Measurements from ENCODE around the gene ZNF521. TPM values are rescaled to one million over a fixed set of nuclear protein-coding genes. Genes with fewer than 3 reads are reported as not detected.

ZNF521 gene
- total and polyA plus RNA-seq, 3 experiments from 2014 or later, result not detected

DNA sequence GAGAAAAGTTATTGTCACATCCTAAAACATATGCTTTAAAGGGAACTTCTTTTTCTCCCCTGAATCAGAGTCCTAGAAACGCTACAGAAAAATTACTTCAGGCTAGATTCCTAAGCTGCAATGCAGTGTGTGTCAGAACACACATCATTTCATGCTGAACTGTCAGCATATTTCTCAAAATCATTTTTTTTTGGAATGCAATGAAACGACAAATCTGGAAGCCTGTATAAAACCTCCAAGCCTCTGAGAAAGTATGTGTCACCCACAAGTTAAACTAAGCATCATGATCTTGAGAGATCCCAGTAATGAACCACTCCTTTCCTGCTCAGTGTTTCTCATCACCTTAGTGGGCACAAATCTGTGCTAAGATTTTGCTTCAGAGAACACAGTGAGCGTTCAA, 276.2 kb downstream of the ZNF521 start:
- Histone ChIP-seq H3K36me3 (ENCODE audit: insufficient read depth, low read length) (no peaks in the 10 kb centered on the region), H3K9me3 (ENCODE audit: low read length) (no peaks in the 10 kb centered on the region), H3K27ac (ENCODE audit: low read depth, low read length) (no peak overlapping the region), H3K4me1 (ENCODE audit: insufficient read depth, low read length) (no peaks in the 10 kb centered on the region), H3K4me3 (ENCODE audit: low read length) (no peak overlapping the region), H3K27me3 (ENCODE audit: insufficient read depth, low read length, poor library complexity, severe bottlenecking) (no peaks in the 10 kb centered on the region)
- Mint-ChIP-seq H3K27me3 (peaks cover 0 to 1% of the 10 kb centered on the region in 2 donors), H3K36me3 (no peaks in the 10 kb centered on the region), H3K27ac (no peak overlapping the region), H3K9me3 (peaks cover 0 to 2% (median 0%) of the 10 kb centered on the region in 5 donors), H3K4me1 (no peaks in the 10 kb centered on the region), H3K4me3 (no peak overlapping the region)
- DNase-seq, result no peak
- ChIA-PET CTCF (no interaction called here), POLR2A (no interaction called here)

DNA sequence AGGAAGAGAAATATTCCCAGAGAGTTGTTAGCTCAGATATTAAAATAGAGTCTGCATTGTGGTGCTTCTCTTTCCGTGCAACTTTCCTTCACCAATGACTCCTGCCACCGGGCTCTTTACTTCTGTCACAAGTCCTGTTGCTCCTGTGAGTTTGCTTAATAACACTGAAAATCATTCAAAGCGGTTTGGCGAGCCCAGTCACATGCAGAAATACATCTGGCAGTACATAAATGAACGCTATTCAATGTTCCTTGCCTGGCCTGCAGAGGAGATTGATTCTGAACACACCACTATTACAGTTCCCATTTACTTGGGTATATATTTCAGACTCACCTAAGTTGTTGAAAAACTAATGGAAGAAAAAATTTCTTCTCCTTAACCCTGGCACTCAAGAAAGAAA, 276.6 kb downstream of the ZNF521 start:
- Histone ChIP-seq H3K27me3 (ENCODE audit: insufficient read depth, low read length, poor library complexity, severe bottlenecking) (no peaks in the 10 kb centered on the region), H3K4me1 (ENCODE audit: insufficient read depth, low read length) (no peaks in the 10 kb centered on the region), H3K9me3 (ENCODE audit: low read length) (no peaks in the 10 kb centered on the region), H3K36me3 (ENCODE audit: insufficient read depth, low read length) (no peaks in the 10 kb centered on the region), H3K27ac (ENCODE audit: low read depth, low read length) (no peak overlapping the region), H3K4me3 (ENCODE audit: low read length) (no peak overlapping the region)
- peaks cover 0 to 2% (median 0%) of the 10 kb centered on the region in 5 donors for H3K9me3 Mint-ChIP-seq
- no peaks in the 10 kb centered on the region for H3K36me3 Mint-ChIP-seq
- H3K27ac Mint-ChIP-seq, result no peak overlapping the region
- H3K27me3 Mint-ChIP-seq, result peaks cover 0 to 1% of the 10 kb centered on the region in 2 donors
- ChIA-PET POLR2A (no interaction called here), CTCF (no interaction called here)
- no peak overlapping the region for H3K4me3 Mint-ChIP-seq
- H3K4me1 Mint-ChIP-seq, result no peaks in the 10 kb centered on the region
- DNase-seq, result no peak

DNA sequence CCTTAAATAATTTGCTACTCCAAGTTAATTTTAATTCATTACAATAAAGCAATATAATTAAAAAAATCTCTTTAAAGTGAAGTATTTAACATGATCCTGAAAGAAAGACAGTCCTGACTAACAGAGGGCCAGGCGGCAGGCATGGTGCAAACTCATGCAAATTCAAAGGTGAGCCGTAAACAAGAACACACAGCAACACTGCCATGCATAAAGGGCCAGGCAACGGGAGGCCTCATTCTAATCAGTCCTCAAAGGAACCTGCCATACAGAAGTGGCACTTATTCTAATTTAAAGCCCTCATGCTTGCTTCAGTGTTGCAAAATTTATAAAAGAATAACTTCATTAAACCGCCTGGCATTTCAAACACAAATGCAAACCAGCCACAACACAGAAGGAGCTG, 277.0 kb downstream of the ZNF521 start:
- no peaks in the 10 kb centered on the region for H3K36me3 ChIP-seq (ENCODE audit: insufficient read depth, low read length)
- H3K4me3 Mint-ChIP-seq, result no peak overlapping the region
- H3K36me3 Mint-ChIP-seq, result no peaks in the 10 kb centered on the region
- peaks cover 0 to 2% (median 0%) of the 10 kb centered on the region in 5 donors for H3K9me3 Mint-ChIP-seq
- no peaks in the 10 kb centered on the region for H3K27me3 ChIP-seq (ENCODE audit: insufficient read depth, low read length, poor library complexity, severe bottlenecking)
- H3K27ac Mint-ChIP-seq, result no peak overlapping the region
- CTCF ChIA-PET, result no interaction called here
- H3K4me1 Mint-ChIP-seq, result no peaks in the 10 kb centered on the region
- peaks cover 0 to 1% of the 10 kb centered on the region in 2 donors for H3K27me3 Mint-ChIP-seq
- DNase-seq, result no peak
- no peak overlapping the region for H3K27ac ChIP-seq (ENCODE audit: low read depth, low read length)
- POLR2A ChIA-PET, result no interaction called here
- H3K9me3 ChIP-seq (ENCODE audit: low read length), result no peaks in the 10 kb centered on the region
- no peak overlapping the region for H3K4me3 ChIP-seq (ENCODE audit: low read length)
- no peaks in the 10 kb centered on the region for H3K4me1 ChIP-seq (ENCODE audit: insufficient read depth, low read length)

DNA sequence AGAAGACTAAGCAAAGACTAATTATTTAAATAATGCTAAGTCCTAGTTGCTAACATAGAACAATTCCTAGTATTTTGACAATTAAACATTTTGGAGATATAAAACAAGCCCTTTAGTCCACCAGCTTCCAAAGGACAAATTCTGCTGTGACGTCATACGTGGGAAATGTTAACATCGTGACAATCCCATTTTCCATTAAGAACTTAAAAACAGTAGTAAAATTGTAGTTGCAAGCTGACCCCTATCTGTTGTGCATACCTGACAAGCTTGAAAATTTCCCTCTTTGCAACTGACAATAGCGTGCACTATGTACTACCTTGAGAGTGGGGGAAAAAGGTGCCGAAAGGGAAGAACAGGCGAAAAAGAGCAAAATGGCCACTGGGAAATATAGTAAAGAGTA, 279.8 kb downstream of the ZNF521 start:
- Mint-ChIP-seq H3K4me1 (no peaks in the 10 kb centered on the region), H3K27ac (no peak overlapping the region), H3K4me3 (no peak overlapping the region), H3K9me3 (peaks cover 0 to 2% (median 0%) of the 10 kb centered on the region in 5 donors), H3K36me3 (no peaks in the 10 kb centered on the region), H3K27me3 (no peaks in the 10 kb centered on the region)
- Histone ChIP-seq H3K4me3 (ENCODE audit: low read length) (no peak overlapping the region), H3K9me3 (ENCODE audit: low read length) (no peaks in the 10 kb centered on the region), H3K4me1 (ENCODE audit: insufficient read depth, low read length) (no peaks in the 10 kb centered on the region), H3K27ac (ENCODE audit: low read depth, low read length) (no peak overlapping the region), H3K36me3 (ENCODE audit: insufficient read depth, low read length) (no peaks in the 10 kb centered on the region), H3K27me3 (ENCODE audit: insufficient read depth, low read length, poor library complexity, severe bottlenecking) (no peaks in the 10 kb centered on the region)
- ChIA-PET POLR2A (no interaction called here), CTCF (no interaction called here)
- no peak for DNase-seq

DNA sequence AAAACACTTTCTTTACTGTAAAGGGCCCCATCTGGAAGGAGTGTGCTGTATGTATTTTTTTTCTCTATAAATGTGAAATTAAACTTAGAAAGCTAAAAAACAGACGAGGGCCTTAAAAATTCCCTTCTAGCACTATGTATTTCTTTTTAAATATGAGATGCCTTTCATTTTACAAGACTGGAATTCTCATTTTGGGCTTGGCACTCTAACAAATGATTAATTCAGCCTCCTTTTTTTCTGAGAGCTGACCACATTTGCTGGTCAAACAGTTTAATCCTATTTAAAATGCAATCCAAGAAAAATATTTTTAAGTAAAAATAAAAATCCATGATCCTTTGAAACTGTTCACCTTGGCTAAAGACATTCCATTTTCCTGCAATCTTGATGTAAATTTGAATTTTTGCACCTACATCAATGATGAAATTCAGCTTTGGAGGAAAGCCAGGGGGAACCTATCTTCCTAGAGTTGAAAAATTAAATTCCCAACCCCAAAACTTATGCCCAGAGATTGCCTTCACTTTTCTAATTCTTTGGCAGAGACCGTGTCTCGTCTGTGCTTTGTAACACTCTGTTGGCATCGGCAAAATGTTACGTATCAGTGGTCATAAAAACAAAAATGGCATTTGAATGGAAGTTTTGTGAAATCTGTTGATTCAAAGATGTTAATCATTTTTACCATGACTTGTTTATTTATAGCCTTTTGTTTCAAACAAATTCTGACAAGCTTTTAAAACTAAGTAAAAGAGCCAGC, 284.5 kb downstream of the ZNF521 start:
- CTCF ChIA-PET, result no interaction called here

DNA sequence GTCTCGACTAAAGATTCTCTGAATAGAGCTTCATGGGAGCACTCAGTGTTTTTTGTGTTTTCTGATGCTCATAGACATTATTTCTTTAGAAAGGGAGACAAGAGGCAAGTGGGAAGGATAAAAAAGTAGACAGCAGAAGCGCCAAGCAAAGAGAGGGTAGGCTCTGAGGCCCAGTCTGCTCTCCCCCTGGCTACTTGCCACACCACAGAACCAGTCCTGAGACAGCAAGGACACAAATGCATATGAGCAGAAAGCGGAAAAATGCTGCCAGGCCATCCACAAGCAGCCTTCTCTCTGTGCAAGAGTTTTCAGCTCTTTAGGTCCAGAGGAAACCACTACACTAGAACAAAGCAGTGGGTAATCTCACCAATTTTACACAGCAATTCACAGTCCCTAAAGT, 285.4 kb downstream of the ZNF521 start:
- no peaks in the 10 kb centered on the region for H3K36me3 Mint-ChIP-seq
- Histone ChIP-seq H3K27me3 (ENCODE audit: insufficient read depth, low read length, poor library complexity, severe bottlenecking) (no peaks in the 10 kb centered on the region), H3K36me3 (ENCODE audit: insufficient read depth, low read length) (no peaks in the 10 kb centered on the region), H3K9me3 (ENCODE audit: low read length) (no peaks in the 10 kb centered on the region), H3K27ac (ENCODE audit: low read depth, low read length) (no peak overlapping the region), H3K4me1 (ENCODE audit: insufficient read depth, low read length) (no peaks in the 10 kb centered on the region), H3K4me3 (ENCODE audit: low read length) (no peak overlapping the region)
- no peaks in the 10 kb centered on the region for H3K27me3 Mint-ChIP-seq
- no peak overlapping the region for H3K27ac Mint-ChIP-seq
- H3K4me1 Mint-ChIP-seq, result no peaks in the 10 kb centered on the region
- POLR2A ChIA-PET, result no interaction called here
- DNase-seq, result no peak
- no peak overlapping the region for H3K4me3 Mint-ChIP-seq
- H3K9me3 Mint-ChIP-seq, result no peaks in the 10 kb centered on the region
- CTCF ChIA-PET, result no interaction called here

More for the DNA sequence above, 284.5 kb downstream of the ZNF521 start:
- POLR2A ChIA-PET, result no interaction called here
- Histone ChIP-seq H3K9me3 (ENCODE audit: low read length) (no peaks in the 10 kb centered on the region), H3K4me3 (ENCODE audit: low read length) (no peak overlapping the region), H3K27me3 (ENCODE audit: insufficient read depth, low read length, poor library complexity, severe bottlenecking) (no peaks in the 10 kb centered on the region), H3K27ac (ENCODE audit: low read depth, low read length) (no peak overlapping the region), H3K36me3 (ENCODE audit: insufficient read depth, low read length) (no peaks in the 10 kb centered on the region), H3K4me1 (ENCODE audit: insufficient read depth, low read length) (no peaks in the 10 kb centered on the region)
- Mint-ChIP-seq H3K36me3 (no peaks in the 10 kb centered on the region), H3K9me3 (peaks cover 0 to 2% (median 0%) of the 10 kb centered on the region in 5 donors), H3K4me1 (no peaks in the 10 kb centered on the region), H3K27ac (no peak overlapping the region), H3K4me3 (no peak overlapping the region), H3K27me3 (no peaks in the 10 kb centered on the region)
- DNase-seq, result no peak

DNA sequence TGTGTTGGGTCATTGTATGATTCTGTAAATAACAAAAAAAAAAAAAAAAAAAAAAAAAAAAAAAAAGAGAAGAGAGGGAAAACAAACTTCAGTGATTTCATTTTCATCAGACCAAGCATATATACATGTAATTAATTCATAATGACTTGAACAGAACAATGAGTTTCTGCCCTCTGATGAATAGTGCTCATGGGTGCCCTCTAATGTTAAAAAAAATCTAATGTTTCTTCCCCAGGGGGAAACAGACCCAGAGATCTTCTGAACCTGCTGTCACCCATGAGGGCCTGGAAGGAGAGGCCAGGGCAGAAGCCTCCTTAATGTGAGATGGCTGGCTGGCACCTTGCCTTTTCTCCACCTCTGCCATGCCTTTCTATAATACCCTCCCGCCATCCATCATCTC, 289.2 kb downstream of the ZNF521 start:
- ChIA-PET CTCF (no interaction called here), POLR2A (no interaction called here)
- DNase-seq, result no peak
- Mint-ChIP-seq H3K4me3 (no peak overlapping the region), H3K36me3 (no peaks in the 10 kb centered on the region), H3K4me1 (no peaks in the 10 kb centered on the region), H3K9me3 (no peaks in the 10 kb centered on the region), H3K27ac (no peak overlapping the region), H3K27me3 (no peaks in the 10 kb centered on the region)
- no peaks in the 10 kb centered on the region for H3K36me3 ChIP-seq (ENCODE audit: insufficient read depth, low read length)
- no peak overlapping the region for H3K27ac ChIP-seq (ENCODE audit: low read depth, low read length)
- no peaks in the 10 kb centered on the region for H3K4me1 ChIP-seq (ENCODE audit: insufficient read depth, low read length)
- no peak overlapping the region for H3K4me3 ChIP-seq (ENCODE audit: low read length)
- no peaks in the 10 kb centered on the region for H3K9me3 ChIP-seq (ENCODE audit: low read length)
- H3K27me3 ChIP-seq (ENCODE audit: insufficient read depth, low read length, poor library complexity, severe bottlenecking), result no peaks in the 10 kb centered on the region

DNA sequence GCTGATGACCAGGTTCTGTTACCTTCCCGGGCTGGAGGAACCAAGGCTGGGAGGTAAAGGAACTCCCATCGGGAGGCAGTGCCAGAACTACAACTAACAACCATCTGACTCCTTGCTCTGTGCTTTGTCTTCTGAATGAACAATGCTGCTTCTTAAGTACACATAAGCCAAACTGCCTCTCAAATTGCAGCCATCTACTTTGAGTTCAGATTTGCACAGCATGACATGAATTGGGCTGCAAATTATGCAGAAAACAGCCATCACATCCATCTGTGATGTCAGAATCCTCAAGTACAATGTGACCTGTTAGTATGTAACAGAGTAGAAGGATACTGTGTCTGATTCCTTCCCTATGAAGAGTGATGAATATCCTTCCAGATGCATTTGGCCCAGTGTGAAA, 290.6 kb downstream of the ZNF521 start:
- Histone ChIP-seq H3K27me3 (ENCODE audit: insufficient read depth, low read length, poor library complexity, severe bottlenecking) (no peaks in the 10 kb centered on the region), H3K27ac (ENCODE audit: low read depth, low read length) (no peak overlapping the region), H3K9me3 (ENCODE audit: low read length) (no peaks in the 10 kb centered on the region), H3K4me1 (ENCODE audit: insufficient read depth, low read length) (no peaks in the 10 kb centered on the region), H3K36me3 (ENCODE audit: insufficient read depth, low read length) (no peaks in the 10 kb centered on the region), H3K4me3 (ENCODE audit: low read length) (no peak overlapping the region)
- POLR2A ChIA-PET, result no interaction called here
- Mint-ChIP-seq H3K4me3 (no peak overlapping the region), H3K27me3 (no peaks in the 10 kb centered on the region), H3K9me3 (no peaks in the 10 kb centered on the region), H3K36me3 (no peaks in the 10 kb centered on the region), H3K27ac (no peak overlapping the region), H3K4me1 (no peaks in the 10 kb centered on the region)
- CTCF ChIA-PET, result no interaction called here
- DNase-seq, result no peak

DNA sequence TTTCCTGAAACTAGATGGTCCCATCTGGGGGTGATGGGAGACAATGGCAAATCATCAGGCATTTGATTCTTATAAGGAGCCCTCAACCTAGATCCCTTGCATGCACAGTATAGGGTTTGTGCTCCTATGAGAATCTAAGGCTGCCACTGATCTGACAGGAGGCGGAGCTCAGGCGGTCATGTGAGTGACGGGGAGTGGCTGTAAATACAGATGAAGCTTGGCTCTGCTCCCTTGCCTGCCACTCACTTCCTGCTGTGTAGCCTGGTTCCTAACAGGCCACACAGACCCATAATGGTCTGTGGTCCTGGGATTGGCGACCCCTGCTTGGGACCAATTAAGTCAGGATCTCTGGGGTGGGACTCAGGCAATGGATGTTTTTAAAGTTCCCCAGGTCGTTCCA, 293.4 kb downstream of the ZNF521 start:
- Histone ChIP-seq H3K27me3 (ENCODE audit: insufficient read depth, low read length, poor library complexity, severe bottlenecking) (no peaks in the 10 kb centered on the region), H3K36me3 (ENCODE audit: insufficient read depth, low read length) (no peaks in the 10 kb centered on the region), H3K4me1 (ENCODE audit: insufficient read depth, low read length) (no peaks in the 10 kb centered on the region), H3K9me3 (ENCODE audit: low read length) (no peaks in the 10 kb centered on the region), H3K4me3 (ENCODE audit: low read length) (no peak overlapping the region), H3K27ac (ENCODE audit: low read depth, low read length) (no peak overlapping the region)
- no peak for DNase-seq
- no peak overlapping the region for H3K4me3 Mint-ChIP-seq
- ChIA-PET POLR2A (no interaction called here), CTCF (no interaction called here)
- no peaks in the 10 kb centered on the region for H3K27me3 Mint-ChIP-seq
- H3K27ac Mint-ChIP-seq, result no peak overlapping the region
- no peaks in the 10 kb centered on the region for H3K36me3 Mint-ChIP-seq
- no peaks in the 10 kb centered on the region for H3K4me1 Mint-ChIP-seq
- peaks cover 0 to 2% (median 0%) of the 10 kb centered on the region in 5 donors for H3K9me3 Mint-ChIP-seq

All from CD8-positive, alpha-beta memory T cell (primary cell).